GM12878 (cell line): Measurements from ENCODE around the gene UNC45A. TPM values are rescaled to one million over a fixed set of nuclear protein-coding genes. Genes with fewer than 3 reads are reported as not detected.

Experiments
- ATAC-seq: fragments of 200-7000 bp; cut with Tn5 transposase; 3 replicates; pipeline ENCODE4 v1.9.1; 2020; ENCODE audit warnings: mild to moderate bottlenecking, moderate library complexity
- BruUV-seq: library from RNA; stranded (reverse); fragments of 400-500 nt; replicated peaks from 2 replicates; lab custom pipeline; 2021; lab: Mats Ljungman, UMichigan
- CTCF ChIA-PET: fragments of 300-600 bp; sonication (Branson Sonifier 250); formaldehyde crosslinking; extraction: SDS; loops from one replicate; lab custom pipeline; 2021; ENCODE audit warnings: inconsistent platforms; lab: Yijun Ruan, JAX
- POLR2A ChIA-PET: fragments of 350-600 bp; formaldehyde crosslinking; extraction: SDS; loops from one replicate; lab custom pipeline; 2021; ENCODE audit warnings: inconsistent platforms; lab: Charles Lee
- RAD21 ChIA-PET: fragments of 300-600 bp; sonication (Branson Sonifier 250); formaldehyde crosslinking; loops from one replicate; lab custom pipeline; 2023; ENCODE audit warnings: antibody characterized with exemption; ENCODE audit not compliant: unreplicated experiment; lab: Charles Lee
- SMC1A ChIA-PET: fragments of 300-600 bp; sonication (Branson Sonifier 250); formaldehyde crosslinking; loops from one replicate; lab custom pipeline; 2023; ENCODE audit not compliant: unreplicated experiment, uncharacterized antibody; lab: Charles Lee
- DNase-seq: peaks from one replicate; pipeline ENCODE4 v3.0.0-alpha.2; 2011; ENCODE audit warnings: low read depth, low spot score
- FAIRE-seq: peaks from 3 replicates; lab custom pipeline; 2011; peaks lifted over from hg19 to GRCh38; lab: Jason Lieb, UNC
- H2AFZ ChIP-seq: 2 replicates; pipeline ENCODE4 v1.6.0; 2011; ENCODE audit warnings: low read depth, low read length, control low read depth; ENCODE audit not compliant: control insufficient read depth
- H3K27ac ChIP-seq: 2 replicates; pipeline ENCODE4 v1.5.1; 2011; ENCODE audit warnings: control low read depth; ENCODE audit not compliant: control insufficient read depth, insufficient read depth
- H3K27me3 ChIP-seq, 2 experiments: replicated peaks in 1 of 2; 2 replicates each; pipeline versions ENCODE4 v1.6.0 to v1.6.1; 2011; ENCODE audit warnings: low read length in 1 of 2; ENCODE audit not compliant: control insufficient read depth in 2 of 2, insufficient read depth in 2 of 2
- H3K36me3 ChIP-seq, 2 experiments: 2 replicates each; pipeline ENCODE4 v1.5.1; 2011; ENCODE audit warnings: low read length in 1 of 2; ENCODE audit not compliant: control insufficient read depth in 2 of 2, insufficient read depth in 2 of 2
- H3K4me1 ChIP-seq: 2 replicates; pipeline ENCODE4 v1.6.1; 2011; ENCODE audit warnings: mild to moderate bottlenecking, low read length, moderate library complexity, mixed read lengths; ENCODE audit not compliant: control insufficient read depth, insufficient read depth
- H3K4me2 ChIP-seq: 2 replicates; pipeline ENCODE4 v1.6.0; 2011; ENCODE audit warnings: control low read depth; ENCODE audit not compliant: control insufficient read depth, insufficient read depth
- H3K4me3 ChIP-seq: fragments of 200-600 bp; sonication (generic); 2 replicates; pipeline ENCODE4 v1.5.1; 2016
- H3K79me2 ChIP-seq: 2 replicates; pipeline ENCODE4 v1.6.0; 2011; ENCODE audit warnings: low read length; ENCODE audit not compliant: control insufficient read depth, insufficient read depth
- H3K9ac ChIP-seq: 2 replicates; pipeline ENCODE4 v1.8.0; 2011; ENCODE audit warnings: low read length, control low read depth, mixed read lengths; ENCODE audit not compliant: control insufficient read depth, insufficient read depth
- H3K9me3 ChIP-seq: replicated peaks from 3 replicates; pipeline ENCODE4 v1.5.1; 2011; ENCODE audit warnings: mild to moderate bottlenecking, low read length; ENCODE audit not compliant: control insufficient read depth, insufficient read depth
- H4K20me1 ChIP-seq: 2 replicates; pipeline ENCODE4 v1.6.0; 2011; ENCODE audit not compliant: control insufficient read depth, insufficient read depth
- BMI1 ChIP-seq: fragments of 450-650 bp; IDR thresholded peaks from 2 replicates; pipeline ENCODE4 v1.6.1; 2016; ENCODE audit warnings: mild to moderate bottlenecking, moderate library complexity, borderline replicate concordance
- FOXK2 ChIP-seq: fragments of 450-650 bp; IDR thresholded peaks from 2 replicates; pipeline ENCODE4 v1.6.1; 2017; ENCODE audit warnings: mild to moderate bottlenecking, moderate library complexity
- JUNB ChIP-seq: IDR thresholded peaks from 2 replicates; pipeline ENCODE4 v1.6.1; 2016; ENCODE audit warnings: antibody characterized with exemption, mild to moderate bottlenecking
- NR2F1 ChIP-seq: fragments of 450-650 bp; conservative IDR thresholded peaks from 2 replicates; pipeline ENCODE4 v1.6.1; 2017; ENCODE audit warnings: mild to moderate bottlenecking
- RAD51 ChIP-seq: fragments of 450-650 bp; IDR thresholded peaks from 2 replicates; pipeline ENCODE4 v1.6.1; 2016; ENCODE audit warnings: moderate library complexity, mild to moderate bottlenecking, inconsistent platforms
- SMAD5 ChIP-seq: IDR thresholded peaks from 2 replicates; pipeline ENCODE4 v1.6.1; 2016; ENCODE audit warnings: antibody characterized with exemption, low read depth
- TCF12 ChIP-seq: IDR thresholded peaks from 2 replicates; pipeline ENCODE4 v1.6.1; 2011; ENCODE audit warnings: low read depth, mild to moderate bottlenecking, low read length
- TCF3 ChIP-seq: IDR thresholded peaks from 2 replicates; pipeline ENCODE4 v1.6.1; 2012; ENCODE audit warnings: low read depth, mild to moderate bottlenecking, low read length, borderline replicate concordance; ENCODE audit not compliant: insufficient read depth
- ZNF24 ChIP-seq: fragments of 450-650 bp; IDR thresholded peaks from 2 replicates; pipeline ENCODE4 v1.6.1; 2017; ENCODE audit warnings: antibody characterized with exemption, mild to moderate bottlenecking
- ZSCAN29 ChIP-seq: fragments of 450-650 bp; IDR thresholded peaks from 2 replicates; pipeline ENCODE4 v1.6.1; 2017; ENCODE audit warnings: mild to moderate bottlenecking, moderate library complexity
- WGBS: methylation state at CpG from one replicate; pipeline ENCODE4 v1.1.6; 2016; ENCODE audit warnings: low lambda C conversion rate; ENCODE audit not compliant: insufficient replicate concordance, insufficient coverage; ENCODE audit errors: missing lambda C conversion rate; 5-methylcytosine and 5-hydroxymethylcytosine counted together
- in situ Hi-C: fragments of 300-500 bp; cut with MboI; formaldehyde crosslinking; loops from 9 replicates; pipeline ENCODE4 v1.14.3; 2018; ENCODE audit warnings: mixed read lengths
- intact Hi-C: fragments of 100-400 bp; cut with micrococcal nuclease; formaldehyde crosslinking; loops from one replicate; pipeline ENCODE4 v1.14.2; 2022; ENCODE audit not compliant: unreplicated experiment
- polyA plus RNA-seq, 11 experiments: library from polyadenylated mRNA; depleted of rRNA in 4 of 11; unstranded in 6 of 11; stranded (reverse) in 5 of 11; fragments of >200 nt; fragmentation: Nextera tagmentation in 4 of 11; fragmentation: Illumina TruSeq in 1 of 11; extraction: Ambion mirVana in 4 of 11; extraction: Trizol in 1 of 11; gene quantifications; 1 replicate in 1 of 11; 2 replicates in 10 of 11; pipeline versions ENCODE4 v1.2.1 to v1.2.3, GENCODE V29; 2011 to 2016; ENCODE audit warnings: inconsistent platforms in 2 of 11, missing spikeins in 2 of 11, low read depth in 1 of 11
- total RNA-seq, 4 experiments: library from RNA; depleted of rRNA in 3 of 4; stranded (reverse); fragments of >200 nt in 3 of 4; fragmentation: Illumina TruSeq in 1 of 4; extraction: Trizol in 1 of 4; gene quantifications; 2 replicates each; pipeline versions ENCODE4 v1.2.1 to v1.2.3, GENCODE V29; 2013 to 2021
- TF ChIP-seq, protein P1 (sequence below): fragments of 450-650 bp; IDR thresholded peaks from 2 replicates; pipeline ENCODE4 v1.6.1; 2017; ENCODE audit warnings: mild to moderate bottlenecking, moderate library complexity

Gene UNC45A
- total and polyA plus RNA-seq, 10 of the 15 experiments (the other 5 are each of a cell fraction or from before 2014, with no cell fraction given): 10.3 to 57.8 (median 40.5) TPM

DNA sequence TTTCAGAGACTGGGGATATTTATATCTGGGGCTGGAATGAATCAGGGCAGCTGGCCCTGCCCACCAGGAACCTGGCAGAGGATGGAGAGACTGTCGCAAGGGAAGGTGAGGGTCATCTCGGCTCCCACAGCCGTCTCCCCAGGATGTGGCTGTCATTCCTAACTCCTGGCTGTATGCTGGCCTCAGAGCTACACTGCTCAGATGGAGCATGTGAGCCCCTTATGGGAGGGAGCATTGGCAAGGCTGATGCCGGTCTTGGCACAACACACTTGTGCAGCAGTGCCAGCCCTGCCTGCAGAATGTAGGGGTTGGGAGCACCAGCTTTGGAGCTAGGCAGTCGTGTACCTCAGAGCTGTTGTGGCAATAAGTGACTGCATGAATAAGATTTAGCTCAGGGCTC lies 24.8 kb downstream of the UNC45A start:
- H3K27me3 ChIP-seq: no peaks in the 10 kb centered on the region
- H3K9me3 ChIP-seq: no peaks in the 10 kb centered on the region
- no peak overlapping the region for H3K4me2 ChIP-seq
- H3K4me1 ChIP-seq: peaks cover 3% of the 10 kb centered on the region; the same call in 1 of the 2 replicates
- POLR2A ChIA-PET: no interaction called here
- no peak for FAIRE-seq
- DNase-seq: no peak
- H3K79me2 ChIP-seq: peaks cover 24% of the 10 kb centered on the region
- no peak overlapping the region for H3K4me3 ChIP-seq
- in situ Hi-C loops: loop anchor here (25.0 kb wide), 1 partner anchor 1373 kb away; the partner anchor contains the start of gene TICRR
- H2AFZ ChIP-seq: no peak overlapping the region
- 76% methylated on average over 5 of the region's 5 CpGs for WGBS
- no TSS peak for BruUV-seq
- ATAC-seq: no peak
- RAD21 ChIA-PET: no interaction called here
- CTCF ChIA-PET: interaction anchor here (1.0 to 2.2 kb wide), 3 partner anchors 11 to 73 kb away, joined by 3 to 7 read pairs (median 6); no protein-coding TSS in a partner anchor
- peaks cover 21 to 22% of the 10 kb centered on the region in 2 experiments for H3K36me3 ChIP-seq
- H3K9ac ChIP-seq: no peak overlapping the region
- SMC1A ChIA-PET: interaction anchor here (1.4 kb wide), 1 partner anchor 90 kb away, joined by 4 read pairs; no protein-coding TSS in a partner anchor
- no peaks in the 10 kb centered on the region for H4K20me1 ChIP-seq
- H3K27ac ChIP-seq: no peak overlapping the region
- TF ChIP-seq FOXK2 (no peak), NR2F1 (no peak), JUNB (no peak), ZNF24 (no peak), TCF12 (no peak), RAD51 (no peak), SMAD5 (no peak), BMI1 (no peak), TCF3 (no peak), ZSCAN29 (no peak)
- TF ChIP-seq, protein P1, sequence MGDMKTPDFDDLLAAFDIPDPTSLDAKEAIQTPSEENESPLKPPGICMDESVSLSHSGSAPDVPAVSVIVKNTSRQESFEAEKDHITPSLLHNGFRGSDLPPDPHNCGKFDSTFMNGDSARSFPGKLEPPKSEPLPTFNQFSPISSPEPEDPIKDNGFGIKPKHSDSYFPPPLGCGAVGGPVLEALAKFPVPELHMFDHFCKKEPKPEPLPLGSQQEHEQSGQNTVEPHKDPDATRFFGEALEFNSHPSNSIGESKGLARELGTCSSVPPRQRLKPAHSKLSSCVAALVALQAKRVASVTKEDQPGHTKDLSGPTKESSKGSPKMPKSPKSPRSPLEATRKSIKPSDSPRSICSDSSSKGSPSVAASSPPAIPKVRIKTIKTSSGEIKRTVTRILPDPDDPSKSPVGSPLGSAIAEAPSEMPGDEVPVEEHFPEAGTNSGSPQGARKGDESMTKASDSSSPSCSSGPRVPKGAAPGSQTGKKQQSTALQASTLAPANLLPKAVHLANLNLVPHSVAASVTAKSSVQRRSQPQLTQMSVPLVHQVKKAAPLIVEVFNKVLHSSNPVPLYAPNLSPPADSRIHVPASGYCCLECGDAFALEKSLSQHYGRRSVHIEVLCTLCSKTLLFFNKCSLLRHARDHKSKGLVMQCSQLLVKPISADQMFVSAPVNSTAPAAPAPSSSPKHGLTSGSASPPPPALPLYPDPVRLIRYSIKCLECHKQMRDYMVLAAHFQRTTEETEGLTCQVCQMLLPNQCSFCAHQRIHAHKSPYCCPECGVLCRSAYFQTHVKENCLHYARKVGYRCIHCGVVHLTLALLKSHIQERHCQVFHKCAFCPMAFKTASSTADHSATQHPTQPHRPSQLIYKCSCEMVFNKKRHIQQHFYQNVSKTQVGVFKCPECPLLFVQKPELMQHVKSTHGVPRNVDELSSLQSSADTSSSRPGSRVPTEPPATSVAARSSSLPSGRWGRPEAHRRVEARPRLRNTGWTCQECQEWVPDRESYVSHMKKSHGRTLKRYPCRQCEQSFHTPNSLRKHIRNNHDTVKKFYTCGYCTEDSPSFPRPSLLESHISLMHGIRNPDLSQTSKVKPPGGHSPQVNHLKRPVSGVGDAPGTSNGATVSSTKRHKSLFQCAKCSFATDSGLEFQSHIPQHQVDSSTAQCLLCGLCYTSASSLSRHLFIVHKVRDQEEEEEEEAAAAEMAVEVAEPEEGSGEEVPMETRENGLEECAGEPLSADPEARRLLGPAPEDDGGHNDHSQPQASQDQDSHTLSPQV: no peak
- TF ChIP-seq, all 136 proteins: peak for 0
- intact Hi-C loops: loop anchor here (5.0 kb wide), 3 partner anchors 32 to 87 kb away; partner anchors contain the start of genes PRC1 and VPS33B
